ENCODE data around the gene SLC22A17. TPM values are rescaled to one million over a fixed set of nuclear protein-coding genes. Genes with fewer than 3 reads are reported as not detected.

The SLC22A17 gene
- total and polyA plus RNA-seq, 4 donors, result 5.4 to 27.3 (median 9.7) TPM

DNA sequence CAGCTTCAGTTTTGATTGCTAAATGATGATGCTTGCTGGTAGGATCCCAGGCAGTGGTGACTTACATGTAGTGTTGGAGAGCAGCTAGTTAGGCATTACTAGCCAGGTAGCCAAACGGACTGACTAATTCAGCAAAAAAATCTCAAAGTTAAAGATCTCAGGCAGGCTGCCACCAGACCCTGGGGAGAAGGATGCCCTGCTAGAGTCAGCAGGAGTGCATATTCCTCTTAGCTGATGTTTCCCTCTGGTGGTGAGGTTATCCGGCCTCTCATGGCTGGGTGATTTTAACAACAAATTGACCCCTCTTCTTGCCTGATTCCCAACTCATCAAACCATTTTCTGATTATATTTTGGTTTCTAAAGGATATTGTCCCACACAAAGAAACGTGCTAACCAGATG lies 9.5 kb upstream of the SLC22A17 start:
- TF ChIP-seq, protein P1, sequence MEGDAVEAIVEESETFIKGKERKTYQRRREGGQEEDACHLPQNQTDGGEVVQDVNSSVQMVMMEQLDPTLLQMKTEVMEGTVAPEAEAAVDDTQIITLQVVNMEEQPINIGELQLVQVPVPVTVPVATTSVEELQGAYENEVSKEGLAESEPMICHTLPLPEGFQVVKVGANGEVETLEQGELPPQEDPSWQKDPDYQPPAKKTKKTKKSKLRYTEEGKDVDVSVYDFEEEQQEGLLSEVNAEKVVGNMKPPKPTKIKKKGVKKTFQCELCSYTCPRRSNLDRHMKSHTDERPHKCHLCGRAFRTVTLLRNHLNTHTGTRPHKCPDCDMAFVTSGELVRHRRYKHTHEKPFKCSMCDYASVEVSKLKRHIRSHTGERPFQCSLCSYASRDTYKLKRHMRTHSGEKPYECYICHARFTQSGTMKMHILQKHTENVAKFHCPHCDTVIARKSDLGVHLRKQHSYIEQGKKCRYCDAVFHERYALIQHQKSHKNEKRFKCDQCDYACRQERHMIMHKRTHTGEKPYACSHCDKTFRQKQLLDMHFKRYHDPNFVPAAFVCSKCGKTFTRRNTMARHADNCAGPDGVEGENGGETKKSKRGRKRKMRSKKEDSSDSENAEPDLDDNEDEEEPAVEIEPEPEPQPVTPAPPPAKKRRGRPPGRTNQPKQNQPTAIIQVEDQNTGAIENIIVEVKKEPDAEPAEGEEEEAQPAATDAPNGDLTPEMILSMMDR (IDR thresholded peaks at IDR 0.05; ENCODE audit: control extremely low read depth, extremely low read depth), result no peak
- H3K27ac ChIP-seq (ENCODE audit: low read depth in 1 of 2, low read length in 1 of 2), result no peak overlapping the region
- H3K27me3 ChIP-seq (ENCODE audit: control insufficient read depth in 3 of 3, insufficient read depth in 3 of 3, low read length in 2 of 3), result no peaks in the 10 kb centered on the region
- DNase-seq (peak in 1 of 3 donors; percentile 7), ATAC-seq (ENCODE audit: insufficient read depth, low FRiP score) (no peak)
- peaks cover 0 to 24% (median 11%) of the 10 kb centered on the region in 4 donors for H3K36me3 ChIP-seq (ENCODE audit: control insufficient read depth in 4 of 4, insufficient read depth in 4 of 4, low read length in 4 of 4)
- peaks cover 0 to 38% (median 14%) of the 10 kb centered on the region in 5 donors for H3K4me1 ChIP-seq (ENCODE audit: control insufficient read depth in 5 of 5, insufficient read depth in 5 of 5, low read length in 5 of 5)
- H3K4me3 ChIP-seq, result no peak overlapping the region
- H3K9me3 ChIP-seq (ENCODE audit: control insufficient read depth in 4 of 4, insufficient read depth in 3 of 4, low read length in 3 of 4), result no peaks in the 10 kb centered on the region
- 73 to 84% methylated on average over 3 of the region's 3 CpGs for WGBS, 2 donors
- H3K9ac ChIP-seq (ENCODE audit: insufficient read depth in 1 of 2, low read length in 2 of 2), result no peak overlapping the region

DNA sequence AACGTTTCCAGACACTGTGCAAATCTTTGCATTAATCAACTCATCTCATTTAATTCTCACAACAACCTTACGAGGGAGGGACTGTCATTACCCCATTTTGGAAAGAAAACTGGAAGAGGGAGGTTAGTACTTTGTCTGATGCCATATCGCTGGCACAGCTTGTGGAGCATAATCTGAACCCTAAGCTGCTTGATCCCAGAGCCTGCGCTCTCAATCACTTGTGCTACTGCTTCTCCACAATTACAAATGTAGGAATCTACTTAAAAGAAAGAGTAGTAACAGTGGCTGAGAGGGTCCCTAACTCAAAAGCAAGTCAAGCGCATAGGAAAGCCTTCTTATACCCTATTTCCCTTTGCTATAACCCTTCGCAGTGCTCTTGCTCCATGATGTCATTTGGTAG lies 9.1 kb upstream of the SLC22A17 start:
- 83 to 90% methylated on average over 6 of the region's 6 CpGs for WGBS, 2 donors
- ATAC-seq (ENCODE audit: insufficient read depth, low FRiP score), result no peak
- peaks cover 0 to 33% (median 9%) of the 10 kb centered on the region in 5 donors for H3K4me1 ChIP-seq (ENCODE audit: control insufficient read depth in 5 of 5, insufficient read depth in 5 of 5, low read length in 5 of 5)

DNA sequence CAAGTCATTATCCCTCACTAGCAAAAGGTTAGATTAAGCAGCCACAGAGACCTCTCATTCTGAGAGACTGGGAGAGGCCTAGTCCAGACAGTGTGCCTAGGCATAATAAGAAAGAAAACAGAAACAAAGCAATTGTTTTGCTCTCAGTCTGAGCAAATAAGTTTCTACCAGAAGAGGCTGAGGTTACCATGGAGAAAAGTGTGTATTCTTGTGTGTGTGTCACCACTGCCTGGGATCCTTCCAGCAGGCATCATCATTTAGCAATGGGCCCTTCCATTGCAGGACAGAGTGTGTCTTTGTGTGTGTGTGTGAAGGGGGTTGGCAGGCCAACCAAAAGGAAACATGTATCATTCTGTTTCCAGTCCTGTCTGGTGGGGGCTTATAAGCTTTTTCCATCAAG lies 8.6 kb upstream of the SLC22A17 start:
- peaks cover 0 to 31% (median 7%) of the 10 kb centered on the region in 5 donors for H3K4me1 ChIP-seq (ENCODE audit: control insufficient read depth in 5 of 5, insufficient read depth in 5 of 5, low read length in 5 of 5)
- no peak overlapping the region for H3K4me3 ChIP-seq
- peak in 2 of 3 donors; percentile 14 to 21 for DNase-seq
- TF ChIP-seq, protein P1 (IDR thresholded peaks at IDR 0.05; ENCODE audit: control extremely low read depth, extremely low read depth), result no peak
- H3K9me3 ChIP-seq (ENCODE audit: control insufficient read depth in 4 of 4, insufficient read depth in 3 of 4, low read length in 3 of 4), result no peaks in the 10 kb centered on the region
- peaks cover 0 to 24% (median 12%) of the 10 kb centered on the region in 4 donors for H3K36me3 ChIP-seq (ENCODE audit: control insufficient read depth in 4 of 4, insufficient read depth in 4 of 4, low read length in 4 of 4)
- peak overlapping the region in 1 of 2 donors; percentile 19 for H3K9ac ChIP-seq (ENCODE audit: insufficient read depth in 1 of 2, low read length in 2 of 2)
- no peaks in the 10 kb centered on the region for H3K27me3 ChIP-seq (ENCODE audit: control insufficient read depth in 3 of 3, insufficient read depth in 3 of 3, low read length in 2 of 3)
- H3K27ac ChIP-seq (ENCODE audit: low read depth in 1 of 2, low read length in 1 of 2), result no peak overlapping the region
- ATAC-seq (ENCODE audit: insufficient read depth, low FRiP score), result no peak

More for the DNA sequence above, 9.1 kb upstream of the SLC22A17 start:
- H3K9ac ChIP-seq (ENCODE audit: insufficient read depth in 1 of 2, low read length in 2 of 2), result peak overlapping the region in 1 of 2 donors; percentile 19
- no peak for DNase-seq
- no peaks in the 10 kb centered on the region for H3K27me3 ChIP-seq (ENCODE audit: control insufficient read depth in 3 of 3, insufficient read depth in 3 of 3, low read length in 2 of 3)
- no peak overlapping the region for H3K27ac ChIP-seq (ENCODE audit: low read depth in 1 of 2, low read length in 1 of 2)
- TF ChIP-seq, protein P1 (IDR thresholded peaks at IDR 0.05; ENCODE audit: control extremely low read depth, extremely low read depth), result no peak
- H3K4me3 ChIP-seq, result no peak overlapping the region
- H3K36me3 ChIP-seq (ENCODE audit: control insufficient read depth in 4 of 4, insufficient read depth in 4 of 4, low read length in 4 of 4), result peaks cover 0 to 24% (median 12%) of the 10 kb centered on the region in 4 donors
- H3K9me3 ChIP-seq (ENCODE audit: control insufficient read depth in 4 of 4, insufficient read depth in 3 of 4, low read length in 3 of 4), result no peaks in the 10 kb centered on the region

DNA sequence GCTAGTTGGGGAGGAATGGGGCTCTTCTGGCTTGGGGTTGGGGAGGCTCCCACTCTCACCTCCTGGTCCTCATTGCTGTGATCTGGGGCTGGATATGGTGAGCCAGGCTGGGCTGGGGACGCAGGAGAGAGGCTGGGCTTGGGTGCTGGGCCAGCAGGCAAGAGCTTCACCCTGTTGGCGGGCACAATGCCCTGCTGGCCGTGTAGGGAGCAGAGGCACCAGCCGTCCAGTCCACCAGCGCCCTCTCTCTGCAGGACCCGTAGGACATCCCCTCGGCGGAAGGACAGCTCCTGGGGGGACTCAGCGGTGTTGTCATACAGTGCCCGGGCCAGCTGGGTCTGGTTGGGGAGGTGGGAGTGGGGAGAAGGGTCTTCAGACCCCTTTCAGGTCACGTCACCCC lies 7.8 kb upstream of the SLC22A17 start:
- no peak for DNase-seq
- Histone ChIP-seq H3K4me1 (ENCODE audit: control insufficient read depth in 5 of 5, insufficient read depth in 5 of 5, low read length in 5 of 5) (peaks cover 0 to 31% (median 7%) of the 10 kb centered on the region in 5 donors), H3K9me3 (ENCODE audit: control insufficient read depth in 4 of 4, insufficient read depth in 3 of 4, low read length in 3 of 4) (no peaks in the 10 kb centered on the region), H3K4me3 (no peak overlapping the region), H3K9ac (ENCODE audit: insufficient read depth in 1 of 2, low read length in 2 of 2) (no peak overlapping the region), H3K36me3 (ENCODE audit: control insufficient read depth in 4 of 4, insufficient read depth in 4 of 4, low read length in 4 of 4) (peaks cover 0 to 26% (median 13%) of the 10 kb centered on the region in 4 donors), H3K27ac (ENCODE audit: low read depth in 1 of 2, low read length in 1 of 2) (no peak overlapping the region), H3K27me3 (ENCODE audit: control insufficient read depth in 3 of 3, insufficient read depth in 3 of 3, low read length in 2 of 3) (no peaks in the 10 kb centered on the region)
- WGBS, 2 donors, result 82 to 84% methylated on average over 10 to 11 of the region's 11 CpGs
- no peak for ATAC-seq (ENCODE audit: insufficient read depth, low FRiP score)
- TF ChIP-seq, protein P1 (IDR thresholded peaks at IDR 0.05; ENCODE audit: control extremely low read depth, extremely low read depth), result no peak
